Spleen (tissue), 7 donors: Measurements from ENCODE around the gene ADAMTS17.

Experiments
- CTCF ChIP-seq, 11 experiments: fragments of 200-600 bp in 7 of 11; fragments of 450-650 bp in 4 of 11; sonication (generic) in 4 of 11; IDR thresholded peaks in 8 of 11; conservative IDR thresholded peaks in 3 of 11; 1 replicate in 7 of 11; 2 replicates in 4 of 11; pipeline versions ENCODE4 v1.4.0 to v1.8.0; 2016 to 2021; ENCODE audit warnings: antibody characterized with exemption in 11 of 11, inconsistent platforms in 4 of 11, mild to moderate bottlenecking in 1 of 11
- POLR2AphosphoS5 ChIP-seq, 3 donors: sonication (generic); formaldehyde crosslinking; IDR thresholded peaks; one replicate each; pipeline ENCODE4 v1.5.1; 2017; ENCODE audit warnings: antibody characterized with exemption in 3 of 3
- donor health status: DM: no; HTN: no; CAD: no; lungs with moderate emphysema.
- donor health status: DM: no; HTN: no; CAD: no.
- donor health status: DM: no; HTN: no; CAD: no.

- no peak for TF ChIP-seq CTCF (IDR thresholded peaks at IDR 0.05 in 8 of 11, conservative IDR thresholded peaks at IDR 0.05 in 3 of 11)
- no peak for TF ChIP-seq POLR2AphosphoS5 (IDR thresholded peaks at IDR 0.05)
Observed at GRCh38 chr15:100373120-100373896, 31.5 kb upstream of the ADAMTS17 start.
